ENCODE data around the gene CYS1.

CYS1 gene

GRCh38 chr2:10007921-10008808, 72.0 kb downstream of the CYS1 start:
- Histone ChIP-seq H3K4me1 (ENCODE audit: control insufficient read depth, insufficient read depth, low read length) (peaks cover 54% of the 10 kb centered on the region), H3K27me3 (replicated peaks; ENCODE audit: control insufficient read depth, insufficient read depth, low read length) (no peaks in the 10 kb centered on the region), H3K36me3 (ENCODE audit: control insufficient read depth, insufficient read depth, low read length, severe bottlenecking) (no peaks in the 10 kb centered on the region), H3K4me3 (ENCODE audit: low read length) (no peak overlapping the region), H3K9me3 (ENCODE audit: control insufficient read depth, low read length) (no peaks in the 10 kb centered on the region), H3K9ac (ENCODE audit: low read length) (peak overlapping the region; percentile 7)
- DNase-seq (ENCODE audit: low read depth) = no peak

- no peak overlapping the region for H3K4me3 ChIP-seq (ENCODE audit: low read length)
- no peaks in the 10 kb centered on the region for H3K9me3 ChIP-seq (ENCODE audit: control insufficient read depth, low read length)
- no peak overlapping the region for H3K9ac ChIP-seq (ENCODE audit: low read length)
- H3K27me3 ChIP-seq (replicated peaks; ENCODE audit: control insufficient read depth, insufficient read depth, low read length) = no peaks in the 10 kb centered on the region
- no peaks in the 10 kb centered on the region for H3K36me3 ChIP-seq (ENCODE audit: control insufficient read depth, insufficient read depth, low read length, severe bottlenecking)
- H3K4me1 ChIP-seq (ENCODE audit: control insufficient read depth, insufficient read depth, low read length) = peaks cover 58% of the 10 kb centered on the region
- DNase-seq (ENCODE audit: low read depth) = peak; percentile 42
Measured at GRCh38 chr2:10007435-10007834, 72.8 kb downstream of the CYS1 start.

Data from adipocyte (in vitro differentiated cells).